ENCODE results near the gene TLCD3A.
"Not testable (repeated sequence)": the region's sequence is repeated elsewhere in the genome, so short reads cannot be mapped to it uniquely, and the experiment has no call there.

The TLCD3A gene

DNA sequence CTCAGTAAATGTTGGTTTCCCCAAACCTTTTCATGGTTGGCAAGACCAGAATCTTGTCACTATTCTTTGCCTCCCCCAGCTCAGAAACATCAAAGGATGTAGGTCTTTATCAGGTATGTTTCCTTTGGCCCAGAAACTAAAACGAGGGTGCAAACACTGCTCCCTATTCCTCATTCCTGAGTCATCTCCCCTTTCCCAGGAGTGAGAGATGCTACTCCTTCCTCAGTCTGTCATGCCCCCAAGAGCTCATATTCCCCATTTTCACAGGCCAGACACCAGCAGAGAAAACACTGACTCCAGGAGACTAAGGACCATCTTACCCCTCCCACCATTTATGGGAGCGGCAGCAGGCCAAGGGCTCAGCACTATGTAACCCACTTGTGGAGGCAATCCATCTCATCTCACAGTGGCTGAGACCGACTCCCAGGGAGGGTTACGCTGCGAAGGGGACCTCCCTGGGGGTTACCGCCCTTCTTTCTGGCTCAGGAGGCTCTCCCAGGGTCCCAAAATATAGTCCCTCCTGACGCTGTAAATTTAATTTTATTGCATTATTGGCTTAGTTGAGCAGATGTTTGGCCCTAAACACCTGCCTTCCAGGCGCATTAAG, 18.1 kb downstream of the TLCD3A start:
- DNase-seq: no peak

DNA sequence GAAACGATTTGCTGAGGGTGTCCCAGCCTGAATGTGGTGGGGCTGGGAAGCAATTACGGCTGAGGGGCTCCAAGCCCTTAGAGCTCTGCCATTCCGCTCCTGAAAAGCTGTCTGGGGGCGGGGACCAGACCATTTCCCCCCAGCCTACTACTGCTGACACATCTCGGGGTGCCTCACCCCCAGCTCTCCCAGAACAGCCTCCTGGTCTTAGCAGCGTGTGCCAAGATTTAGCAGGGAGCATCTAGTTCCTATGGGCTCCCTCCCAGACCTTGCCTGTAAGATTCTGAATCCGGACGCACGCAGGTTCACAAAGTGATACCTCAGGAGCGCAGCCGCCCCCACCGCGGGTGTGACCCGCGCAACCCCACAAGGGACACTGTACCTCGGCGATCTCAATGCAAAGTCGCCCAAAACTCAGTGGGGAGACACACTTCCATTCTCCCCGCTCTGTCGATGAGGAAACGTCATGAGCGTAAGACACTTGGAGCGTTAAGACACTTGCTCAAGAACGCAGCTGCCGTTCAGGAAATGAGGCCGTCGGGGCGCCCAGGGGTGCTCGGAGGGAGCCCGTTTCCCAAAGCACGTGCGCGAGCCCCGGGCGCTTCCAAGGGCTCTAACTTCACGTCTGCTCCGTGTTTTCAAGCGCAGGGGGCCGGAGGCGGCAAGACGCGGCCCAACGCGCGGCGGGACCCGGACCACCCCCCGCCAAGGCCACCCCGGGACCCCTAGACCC, 19.0 kb downstream of the TLCD3A start:
- DNase-seq: no peak

DNA sequence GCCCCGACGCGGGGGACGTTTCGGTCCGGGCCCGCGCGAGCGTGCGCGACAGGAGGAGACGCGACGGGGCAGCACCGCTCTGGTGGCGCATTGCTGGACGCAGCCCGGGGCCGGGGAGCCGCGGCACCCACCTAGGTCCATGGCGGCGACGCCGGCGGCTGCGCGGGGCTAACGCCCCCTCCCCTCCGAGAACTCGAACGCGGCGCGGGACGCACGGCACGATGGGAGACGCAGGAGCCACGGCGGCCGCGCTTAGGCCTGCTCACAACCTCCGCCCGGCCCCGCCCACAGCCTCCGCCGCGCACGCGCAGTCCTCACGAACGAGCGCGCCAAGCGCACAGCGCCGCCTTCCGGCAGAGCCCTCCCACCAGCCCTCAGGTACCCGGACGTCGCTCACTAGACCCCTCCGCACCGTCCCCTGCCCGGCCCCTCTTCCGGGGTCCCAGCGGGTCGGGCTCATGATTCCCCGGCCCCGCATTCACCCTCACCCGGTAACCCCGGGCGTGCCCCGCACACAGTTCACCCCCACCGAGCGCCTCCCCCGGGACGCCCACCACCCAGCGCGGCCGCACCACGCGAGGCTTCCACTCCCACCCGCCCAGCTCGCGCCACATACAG, 19.7 kb downstream of the TLCD3A start, which contains the start of gene GEMIN4:
Gene GEMIN4 (minus strand): TSS at position 263 of the 618 bp plus-strand sequence. CDS start 122 bp downstream, at position 141.
- peak; percentile 56 to 84 for DNase-seq

DNA sequence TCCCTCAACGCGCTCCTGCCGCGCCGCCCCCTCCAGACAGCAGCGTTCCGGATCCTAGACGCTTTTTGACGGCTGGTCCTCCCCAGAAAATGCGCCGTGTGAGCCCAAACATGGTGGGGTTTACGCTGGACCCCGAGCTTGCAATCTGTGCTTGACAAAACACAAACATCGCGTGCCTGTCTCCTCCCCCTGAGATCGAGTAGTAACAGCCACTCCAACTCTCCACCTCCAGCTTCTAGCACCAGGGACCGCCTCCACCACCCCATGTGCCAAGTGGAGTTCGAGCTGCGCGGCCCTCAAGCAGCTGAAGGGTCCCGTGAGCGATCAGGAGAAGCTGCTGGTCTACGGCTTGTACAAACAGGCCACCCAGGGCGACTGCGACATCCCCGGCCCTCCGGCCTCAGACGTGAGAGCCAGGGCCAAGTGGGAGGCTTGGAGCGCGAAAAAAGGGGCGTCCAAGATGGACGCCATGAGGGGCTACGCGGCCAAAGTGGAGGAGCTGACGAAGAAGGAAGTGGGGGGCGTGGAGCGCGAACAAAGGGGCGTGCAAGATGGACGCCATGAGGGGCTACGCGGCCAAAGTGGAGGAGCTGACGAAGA, 20.3 kb downstream of the TLCD3A start:
- DNase-seq: no peak

DNA sequence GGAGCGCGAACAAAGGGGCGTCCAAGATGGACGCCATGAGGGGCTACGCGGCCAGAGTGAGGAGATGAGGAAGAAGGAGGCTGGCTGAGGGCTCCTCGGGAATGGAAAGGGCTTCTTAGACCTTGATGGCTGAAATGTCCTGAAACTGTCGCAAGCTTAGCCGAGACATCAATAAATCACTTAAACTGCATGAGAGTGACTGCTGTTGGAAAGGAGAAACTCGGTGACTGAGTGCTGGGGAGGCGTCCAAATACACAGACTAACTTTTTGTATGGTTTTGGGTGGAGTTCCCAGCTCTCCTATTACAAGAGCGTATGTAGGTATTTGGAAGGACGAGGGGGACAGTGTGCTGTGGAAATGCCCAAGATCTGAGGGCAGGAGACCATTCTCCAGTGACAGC, 21.0 kb downstream of the TLCD3A start:
- no peak for DNase-seq

DNA sequence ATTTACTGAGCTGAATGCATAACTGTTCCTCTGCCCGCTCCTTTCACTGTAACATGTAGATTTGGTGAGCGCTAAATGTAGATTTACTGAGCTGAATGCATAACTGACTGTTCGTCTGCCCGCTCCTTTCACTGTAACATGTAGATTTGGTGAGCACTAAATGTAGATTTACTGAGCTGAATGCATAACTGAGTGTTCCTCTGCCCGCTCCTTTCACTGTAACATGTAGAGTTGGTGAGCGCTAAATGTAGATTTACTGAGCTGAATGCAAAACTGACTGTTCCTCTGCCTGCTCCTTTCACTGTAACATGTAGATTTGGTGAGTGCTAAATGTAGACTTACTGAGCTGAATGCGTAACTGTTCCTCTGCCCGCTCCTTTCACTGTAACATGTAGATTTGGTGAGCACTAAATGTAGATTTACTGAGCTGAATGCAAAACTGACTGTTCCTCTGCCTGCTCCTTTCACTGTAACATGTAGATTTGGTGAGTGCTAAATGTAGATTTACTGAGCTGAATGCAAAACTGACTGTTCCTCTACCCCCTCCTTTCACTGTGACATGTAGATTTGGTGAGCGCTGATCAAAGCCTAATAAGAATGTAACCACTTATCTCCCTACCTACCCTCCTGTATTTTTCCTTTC, 23.0 kb downstream of the TLCD3A start:
- DNase-seq: not testable (repeated sequence)

DNA sequence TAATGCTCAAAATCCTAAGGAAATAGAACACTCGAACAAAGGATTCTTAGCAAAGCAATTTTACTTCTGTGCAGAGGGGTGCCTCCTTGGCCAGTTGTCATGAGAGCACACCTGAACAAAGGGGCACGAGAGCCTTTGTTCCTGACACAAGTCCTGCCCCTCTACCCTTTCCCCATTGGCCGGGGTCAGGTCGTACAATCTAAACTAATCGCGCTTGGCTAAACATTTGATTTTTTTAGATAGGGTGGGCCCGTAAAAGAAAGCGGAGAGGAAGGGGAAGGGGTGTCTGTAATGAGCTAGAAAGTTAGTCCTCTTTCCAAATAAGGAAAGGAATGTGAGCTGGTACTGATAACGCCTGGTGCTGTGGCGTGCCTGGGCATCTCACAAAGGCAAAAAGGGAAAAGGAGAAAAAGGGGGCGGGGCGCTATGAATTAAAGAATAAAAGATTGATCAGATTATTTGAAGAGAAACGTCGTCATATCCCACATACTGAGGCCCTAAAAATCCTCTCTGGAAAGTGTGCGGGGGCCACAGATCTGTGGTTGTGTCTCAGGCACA, 23.7 kb downstream of the TLCD3A start:
- DNase-seq: not testable (repeated sequence)

DNA sequence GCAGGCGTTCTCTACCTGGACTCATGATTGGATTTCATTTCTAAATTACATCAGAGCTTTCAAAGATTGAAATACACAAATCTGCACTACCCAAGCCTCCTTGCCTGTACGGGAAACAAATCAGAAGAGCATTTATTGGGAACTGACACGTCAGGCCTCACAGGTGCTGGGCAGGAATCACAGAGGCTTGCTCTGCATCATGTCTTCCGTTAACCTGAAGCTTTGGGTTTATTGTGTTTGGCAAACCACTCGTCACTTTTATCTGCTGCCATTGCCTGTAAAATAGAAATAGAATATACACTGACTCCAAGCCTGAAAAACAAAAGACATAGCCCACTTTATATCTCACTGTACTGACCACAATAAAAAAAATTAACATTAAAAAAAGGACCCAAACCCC, 27.6 kb downstream of the TLCD3A start:
- DNase-seq: no peak

DNA sequence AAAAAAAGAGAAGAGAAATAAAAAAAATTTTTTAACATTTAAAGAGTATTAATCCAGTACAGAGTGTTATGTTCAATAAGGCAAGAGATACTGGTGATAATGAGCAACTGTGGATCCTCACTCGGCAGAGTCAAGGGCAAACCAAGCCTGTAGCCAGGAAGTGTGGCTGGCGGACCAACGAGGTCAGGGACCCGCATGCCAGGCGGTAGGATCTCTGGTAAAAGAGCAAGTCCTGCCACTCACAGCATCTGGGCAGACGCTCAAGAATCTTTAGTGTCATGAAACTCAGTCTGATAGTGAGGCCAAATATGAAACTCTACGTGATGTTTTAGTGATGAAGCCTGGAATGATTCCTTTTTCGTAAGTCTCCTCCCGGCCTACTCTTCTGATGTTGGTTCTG, 28.0 kb downstream of the TLCD3A start:
- no peak for DNase-seq

DNA sequence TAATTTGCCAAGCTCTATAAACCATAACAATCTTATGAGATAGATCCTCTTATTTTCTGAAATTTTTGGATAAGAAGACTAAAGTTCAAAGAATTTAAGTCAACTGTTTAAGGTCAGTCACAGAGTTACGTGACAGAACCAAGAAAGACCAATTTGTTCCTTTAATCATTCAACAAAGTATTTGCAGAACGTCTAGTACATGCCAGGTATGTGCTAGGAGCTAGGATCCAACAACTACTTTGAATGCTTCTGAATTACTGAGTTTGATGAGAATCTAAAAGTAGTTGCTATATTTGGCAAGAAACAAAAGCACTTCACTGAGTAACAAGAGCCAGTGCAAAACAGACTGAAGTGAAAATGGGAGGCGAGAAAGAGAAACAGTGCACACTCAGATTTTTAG, 34.7 kb downstream of the TLCD3A start:
- DNase-seq: no peak

DNA sequence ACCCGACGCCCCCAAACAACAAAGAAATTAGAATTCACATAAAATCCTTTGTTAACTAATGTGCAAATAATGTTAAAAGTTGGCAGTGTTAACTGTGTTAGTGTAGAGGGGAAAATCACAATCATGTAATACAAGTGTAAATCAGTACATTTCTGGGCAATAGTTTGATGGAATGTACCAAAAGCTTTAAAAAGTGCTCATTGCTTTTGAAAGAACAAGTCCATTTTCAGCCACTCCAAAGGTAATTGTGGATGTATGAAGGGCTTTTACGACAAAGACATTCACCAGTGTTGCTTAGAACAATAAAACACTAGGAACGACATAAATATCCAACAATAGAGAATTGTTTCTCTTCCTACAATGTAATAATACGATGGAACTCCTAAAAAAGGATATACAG, 40.6 kb downstream of the TLCD3A start:
- no peak for DNase-seq

DNA sequence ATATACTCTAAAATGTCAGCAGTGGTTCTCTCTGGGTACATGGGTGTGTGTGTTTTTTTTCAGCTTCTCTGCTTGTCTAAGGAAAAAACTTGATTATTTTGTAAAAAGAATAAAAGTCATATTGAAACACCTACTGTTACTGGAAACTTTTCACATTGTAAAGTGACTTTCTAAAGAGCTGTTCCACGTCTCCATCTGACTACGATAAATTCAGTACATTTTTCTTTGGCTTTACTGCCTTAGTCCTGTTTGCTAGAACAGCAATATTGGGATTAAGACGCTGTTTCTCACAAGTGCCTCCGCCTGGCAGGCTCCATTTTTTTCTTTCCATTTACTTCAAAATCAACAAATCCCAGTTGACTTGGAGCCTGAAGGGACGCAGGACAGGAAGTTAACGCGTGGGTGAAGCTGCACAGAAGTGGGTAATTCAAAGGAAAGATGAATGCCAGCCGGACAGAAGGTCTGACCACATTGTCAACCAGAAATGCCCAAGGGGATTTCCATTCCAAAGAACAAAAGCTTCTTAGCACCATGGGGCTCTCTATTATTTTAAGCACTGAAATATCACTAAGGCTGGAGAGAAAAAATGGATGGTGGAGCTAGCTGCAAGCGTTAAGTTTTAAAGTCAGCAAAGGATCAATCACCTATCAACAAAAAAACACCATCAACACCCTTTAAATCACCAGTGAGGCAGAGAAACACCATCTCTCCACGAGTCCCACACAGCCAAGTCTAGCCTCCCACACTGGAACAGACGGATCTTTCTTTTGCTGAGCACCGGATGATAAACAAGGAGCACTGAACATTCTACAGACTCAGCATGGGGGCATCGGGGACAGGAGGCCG, 41.3 kb downstream of the TLCD3A start:
- no peak for DNase-seq

DNA sequence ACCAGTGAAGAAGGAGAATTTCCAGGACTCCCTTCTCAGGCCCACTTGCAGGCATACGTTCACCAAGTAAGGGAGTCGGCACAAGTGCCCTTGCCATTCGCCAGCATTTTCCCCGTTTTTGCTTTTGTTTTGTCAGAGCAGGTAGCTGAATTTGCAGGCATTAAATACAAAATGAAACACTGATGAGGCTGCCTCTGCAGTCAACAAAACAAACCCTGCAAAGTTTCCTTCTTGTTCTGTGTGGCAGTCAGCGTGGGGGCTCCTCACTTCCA, 41.9 kb downstream of the TLCD3A start:
- no peak for DNase-seq

DNA sequence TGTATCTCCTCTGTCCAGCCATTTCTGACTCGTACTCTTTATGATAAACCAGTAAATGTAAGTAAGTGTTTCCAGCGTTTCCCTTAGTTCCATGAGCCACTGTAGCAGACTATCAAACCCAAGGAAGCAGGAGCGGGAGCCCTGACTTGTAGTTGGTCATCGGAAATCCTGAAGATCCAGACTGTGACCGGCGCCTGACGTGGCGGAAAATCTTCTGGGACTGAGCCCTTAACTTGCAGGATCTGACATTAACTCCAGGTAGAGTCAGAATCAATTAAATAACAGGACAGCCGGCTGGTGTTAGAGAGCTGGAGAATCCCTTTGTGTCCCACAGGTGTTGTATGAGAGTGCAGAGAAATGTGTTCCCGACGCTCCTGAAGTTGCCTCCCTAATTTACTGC, 45.7 kb downstream of the TLCD3A start:
- DNase-seq: no peak

DNA sequence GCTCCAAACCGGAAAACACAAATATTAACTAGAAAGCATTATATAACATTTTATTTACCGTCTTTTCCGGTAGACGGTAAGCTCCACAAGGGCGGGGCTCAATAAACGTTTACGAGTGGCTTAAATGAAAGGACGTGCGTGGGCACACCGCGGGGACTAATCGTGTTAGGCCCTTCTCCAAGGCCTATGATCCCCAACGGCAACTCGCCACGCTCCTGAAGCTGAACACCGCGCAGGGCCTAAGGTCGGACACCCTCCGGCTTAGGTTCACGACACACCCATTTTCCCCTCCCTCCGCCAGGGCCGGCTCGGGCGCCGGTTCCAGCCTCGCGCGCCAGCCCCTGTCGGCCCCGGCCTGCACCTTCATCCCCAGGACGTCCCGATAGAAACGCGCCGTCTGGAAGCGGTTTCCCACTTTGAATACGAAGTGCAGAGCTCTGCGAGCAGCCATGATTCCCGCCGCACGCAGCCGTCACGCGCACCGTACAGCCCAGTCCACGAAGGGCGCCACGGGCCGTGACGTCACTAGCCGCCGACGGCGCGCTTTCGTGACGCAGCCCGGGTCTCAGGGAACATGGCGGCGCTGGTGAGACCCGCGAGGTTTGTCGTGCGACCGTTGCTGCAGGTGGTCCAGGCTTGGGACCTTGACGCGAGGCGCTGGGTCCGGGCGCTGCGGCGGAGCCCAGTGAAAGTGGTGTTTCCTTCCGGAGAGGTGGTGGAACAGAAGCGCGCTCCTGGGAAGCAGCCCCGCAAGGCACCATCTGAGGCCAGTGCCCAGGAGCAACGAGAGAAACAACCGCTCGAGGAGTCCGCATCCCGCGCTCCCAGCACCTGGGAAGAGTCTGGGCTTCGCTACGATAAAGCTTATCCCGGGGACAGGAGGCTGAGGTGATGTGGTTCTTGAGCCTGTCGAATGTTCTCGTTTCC, 49.7 kb downstream of the TLCD3A start, which contains the start of the genes GLOD4 and MRM3:
Gene GLOD4 (minus strand): TSS at position 476 of the 927 bp plus-strand sequence. CDS start 25 bp downstream, at position 451.
Gene MRM3 (plus strand): TSS at position 549 of the 927 bp plus-strand sequence. CDS start 26 bp downstream, at position 575.
- DNase-seq: peak; percentile 60 to 90

DNA sequence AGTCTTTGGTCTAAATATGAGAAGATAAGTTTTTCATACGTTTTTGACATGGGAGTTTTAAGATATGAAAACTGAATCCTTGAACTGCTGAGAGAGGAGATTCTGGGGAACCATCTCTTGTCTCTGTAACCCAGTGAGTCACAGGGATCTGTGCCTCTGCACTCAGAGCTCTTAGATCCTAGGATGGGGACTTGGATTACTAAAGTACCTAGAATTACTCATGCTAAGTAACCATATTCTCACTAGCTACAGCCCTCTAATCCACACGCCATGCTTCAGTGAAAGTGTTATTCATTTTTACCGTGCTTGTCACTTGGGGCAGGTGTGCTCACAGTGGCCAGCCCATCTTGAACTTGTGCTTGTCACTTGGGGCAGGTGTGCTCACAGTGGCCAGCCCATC, 51.7 kb downstream of the TLCD3A start:
- no peak for DNase-seq

DNA sequence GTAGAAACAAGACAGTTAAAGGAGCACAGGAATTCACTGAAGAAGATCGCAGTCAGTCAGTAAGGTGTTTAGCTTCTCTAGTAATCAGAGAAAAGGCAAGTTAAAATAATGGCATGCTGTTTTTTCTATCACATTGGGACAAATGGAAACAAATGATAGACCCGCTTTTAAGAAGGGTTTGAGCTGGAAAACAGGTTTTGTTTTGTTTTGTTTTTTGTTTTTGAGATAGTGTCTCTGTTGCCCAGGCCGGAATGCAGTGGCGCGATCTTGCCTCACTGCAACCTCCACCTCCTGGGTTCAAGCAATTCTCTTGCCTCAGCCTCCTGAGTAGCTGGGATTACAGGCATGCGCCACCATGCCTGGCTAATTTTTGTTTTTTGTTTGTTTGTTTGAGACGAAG, 53.5 kb downstream of the TLCD3A start:
- not testable (repeated sequence) for DNase-seq

DNA sequence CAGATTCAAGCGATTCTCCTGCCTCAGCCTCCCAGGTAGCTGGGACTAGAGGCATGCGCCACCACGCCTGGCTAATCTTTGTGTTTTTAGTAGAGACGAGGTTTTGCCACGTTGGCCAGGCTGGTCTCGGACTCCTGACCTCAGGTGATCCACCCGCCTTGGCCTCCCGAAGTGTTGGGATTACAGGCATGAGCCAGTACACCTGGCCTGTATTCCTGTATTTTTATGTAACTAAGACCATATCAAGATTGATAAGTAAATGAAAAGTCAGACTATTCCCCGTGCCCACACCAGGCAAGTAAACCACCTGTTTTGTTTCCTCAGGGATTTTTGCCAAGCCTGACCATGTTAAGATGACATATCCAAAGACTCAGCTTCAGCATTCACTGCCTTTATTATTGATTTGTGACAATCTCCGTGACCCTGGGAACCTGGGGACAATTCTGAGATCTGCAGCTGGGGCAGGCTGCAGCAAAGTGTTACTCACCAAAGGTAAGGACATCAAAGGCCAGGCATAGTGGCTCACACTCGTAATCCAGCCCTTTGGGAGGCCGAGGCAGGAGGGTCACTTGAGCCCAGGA, 55.3 kb downstream of the TLCD3A start:
- no peak for DNase-seq

DNA sequence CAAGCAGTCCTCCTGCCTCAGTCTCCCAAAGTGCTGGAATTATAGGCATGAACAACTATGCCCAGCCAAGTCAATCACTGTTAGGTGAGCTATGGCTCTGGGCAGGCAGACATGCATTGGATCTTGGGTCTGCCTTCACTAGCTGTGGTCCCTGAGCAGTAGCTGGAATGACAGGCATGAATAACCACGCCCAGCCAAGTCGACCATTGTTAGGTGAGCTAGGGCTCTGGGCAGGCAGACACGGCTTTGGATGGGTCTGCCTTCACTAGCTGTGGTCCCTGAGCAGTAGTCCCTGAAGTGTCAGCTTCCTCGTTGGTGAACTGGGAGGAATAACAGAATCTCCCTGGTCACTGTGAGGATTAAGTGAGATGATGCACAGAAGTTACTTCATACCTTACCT, 56.2 kb downstream of the TLCD3A start:
- DNase-seq: no peak

DNA sequence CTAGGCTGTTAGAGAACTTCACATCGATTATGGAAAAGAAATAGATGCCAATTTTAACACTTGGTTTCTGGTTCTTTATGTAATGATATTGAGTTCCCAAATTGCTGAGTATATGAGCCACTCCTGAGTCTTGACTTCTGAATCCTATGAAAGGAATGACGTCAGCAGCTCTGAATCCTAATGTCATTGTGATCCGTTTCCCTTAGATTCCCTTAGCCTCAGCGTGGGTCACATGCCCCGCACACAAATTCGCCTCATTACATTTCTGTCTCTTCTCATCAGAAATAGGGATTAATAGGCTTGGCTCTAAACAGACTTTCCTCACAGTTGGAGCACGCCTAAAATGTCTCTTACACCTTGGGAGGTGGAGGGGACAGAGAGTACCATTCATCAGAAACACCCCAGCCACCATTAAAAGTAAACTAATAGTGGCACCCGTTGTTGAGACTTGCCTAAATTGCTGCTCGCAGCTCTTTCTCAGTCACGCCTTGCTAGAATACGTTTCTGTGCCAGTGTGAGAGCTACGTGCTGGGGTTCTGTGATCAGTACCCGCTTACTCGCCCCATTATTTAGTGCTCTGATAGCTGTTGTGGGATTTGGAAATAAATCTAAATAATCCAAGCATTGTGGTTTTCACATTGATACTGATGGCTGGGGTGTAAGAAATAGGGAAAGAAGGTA, 56.9 kb downstream of the TLCD3A start:
- no peak for DNase-seq

Measured in hippocampal formation (tissue), 2 donors.